ENCODE data around the gene ZNF44.
A peak's percentile ranks its signal among the peaks of the same experiment; 100 is the strongest.

Gene ZNF44

GRCh38 chr19:12284631-12285030 is 10.1 kb downstream of the ZNF44 start:
- no peak overlapping the region for H3K4me3 ChIP-seq (replicated peaks in 1 of 2; ENCODE audit: low read depth in 2 of 2, low read length in 2 of 2)
- no peak for TF ChIP-seq CTCF (IDR thresholded peaks at IDR 0.05; ENCODE audit: low read depth, low read length)
- DNase-seq (ENCODE audit: low read depth in 2 of 2), result no peak

GRCh38 chr19:12284226-12284625 is 10.5 kb downstream of the ZNF44 start:
- no peak for TF ChIP-seq CTCF (IDR thresholded peaks at IDR 0.05; ENCODE audit: low read depth, low read length)

GRCh38 chr19:12278713-12279112 is 16.0 kb downstream of the ZNF44 start:
- TF ChIP-seq CTCF (IDR thresholded peaks at IDR 0.05; ENCODE audit: low read depth, low read length), result no peak
- DNase-seq (ENCODE audit: low read depth in 2 of 2), result no peak
- no peak overlapping the region for H3K4me3 ChIP-seq (replicated peaks in 1 of 2; ENCODE audit: low read depth in 2 of 2, low read length in 2 of 2)

More at GRCh38 chr19:12284226-12284625, 10.5 kb downstream of the ZNF44 start:
- no peak overlapping the region for H3K4me3 ChIP-seq (replicated peaks in 1 of 2; ENCODE audit: low read depth in 2 of 2, low read length in 2 of 2)
- no peak for DNase-seq (ENCODE audit: low read depth in 2 of 2)

- H3K4me3 ChIP-seq (replicated peaks in 1 of 2; ENCODE audit: low read depth in 2 of 2, low read length in 2 of 2), result no peak overlapping the region
- no peak for TF ChIP-seq CTCF (IDR thresholded peaks at IDR 0.05; ENCODE audit: low read depth, low read length)
- peak in 1 of 2 donors; percentile 15 for DNase-seq (ENCODE audit: low read depth in 2 of 2)
Observed at GRCh38 chr19:12272980-12273901, 21.4 kb downstream of the ZNF44 start.

- H3K4me3 ChIP-seq (replicated peaks in 1 of 2; ENCODE audit: low read depth in 2 of 2, low read length in 2 of 2), result no peak overlapping the region
- DNase-seq (ENCODE audit: low read depth in 2 of 2), result no peak
- no peak for TF ChIP-seq CTCF (IDR thresholded peaks at IDR 0.05; ENCODE audit: low read depth, low read length)
Observed at GRCh38 chr19:12272386-12272785, 22.3 kb downstream of the ZNF44 start.

GRCh38 chr19:12270854-12271253 is 23.8 kb downstream of the ZNF44 start:
- no peak for DNase-seq (ENCODE audit: low read depth in 2 of 2)
- no peak overlapping the region for H3K4me3 ChIP-seq (replicated peaks in 1 of 2; ENCODE audit: low read depth in 2 of 2, low read length in 2 of 2)
- no peak for TF ChIP-seq CTCF (IDR thresholded peaks at IDR 0.05; ENCODE audit: low read depth, low read length)

All from cardiac fibroblast (primary cell).